Uterus (tissue), 2 donors: Measurements from ENCODE around the gene CLDN3.

Experiments
- POLR2A ChIP-seq, 2 donors: fragments of 450-650 bp; IDR thresholded peaks; one replicate each; pipeline ENCODE4 v1.6.1; 2016; ENCODE audit warnings: antibody characterized with exemption in 2 of 2, mild to moderate bottlenecking in 1 of 2, moderate library complexity in 1 of 2
- TF ChIP-seq, protein P1 (sequence below), 4 experiments: fragments of 200-600 bp in 2 of 4; fragments of 450-650 bp in 2 of 4; sonication (generic) in 2 of 4; IDR thresholded peaks; one replicate each; pipeline ENCODE4 v1.5.1; 2016 to 2019; ENCODE audit warnings: antibody characterized with exemption in 4 of 4, mild to moderate bottlenecking in 2 of 4, moderate library complexity in 1 of 4

DNA sequence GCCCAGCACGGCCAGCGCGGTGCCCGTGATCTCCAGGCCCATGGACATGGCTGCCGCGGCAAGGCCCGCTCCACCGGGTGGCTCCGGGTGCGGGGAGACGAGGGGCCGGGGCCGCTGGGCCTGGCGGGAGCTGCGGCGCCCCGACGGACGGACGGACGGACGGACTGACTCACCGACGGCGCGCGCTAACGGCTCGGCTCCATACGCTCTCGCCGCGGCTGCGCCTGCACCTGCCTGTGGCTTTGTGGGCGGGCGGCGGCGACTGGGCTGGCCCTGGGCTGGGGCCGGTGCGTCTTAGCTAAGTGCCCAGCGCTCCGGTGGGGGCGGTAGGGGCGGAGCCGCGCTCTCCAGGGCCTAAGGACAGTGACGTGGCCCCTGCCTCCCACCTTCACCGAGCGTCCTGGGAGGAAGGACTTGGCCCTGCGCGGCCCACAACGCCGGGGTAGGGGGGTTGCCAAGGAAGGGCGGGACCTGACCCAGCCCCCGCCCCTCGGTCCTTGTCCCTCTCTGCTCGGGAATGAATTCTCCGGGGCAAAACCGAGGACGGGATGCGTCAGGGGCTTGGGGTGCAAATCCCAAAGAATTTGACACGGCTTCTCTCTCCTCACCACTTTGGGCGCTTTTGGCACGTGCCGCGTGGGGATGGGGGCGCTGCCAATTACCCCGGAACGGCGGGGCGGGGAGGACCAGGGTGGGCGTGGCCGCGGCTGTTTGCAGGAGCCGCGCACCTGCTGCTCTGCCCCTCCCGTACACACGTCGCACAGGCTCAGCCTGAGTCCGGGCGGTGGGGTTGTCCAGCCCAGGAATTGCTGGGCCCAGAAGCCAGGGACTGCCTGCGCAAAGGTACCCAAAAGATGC is at the start of gene CLDN3:
- TF ChIP-seq POLR2A (IDR thresholded peaks at IDR 0.05): peak in 1 of 2 donors; percentile 73
- TF ChIP-seq, protein P1, sequence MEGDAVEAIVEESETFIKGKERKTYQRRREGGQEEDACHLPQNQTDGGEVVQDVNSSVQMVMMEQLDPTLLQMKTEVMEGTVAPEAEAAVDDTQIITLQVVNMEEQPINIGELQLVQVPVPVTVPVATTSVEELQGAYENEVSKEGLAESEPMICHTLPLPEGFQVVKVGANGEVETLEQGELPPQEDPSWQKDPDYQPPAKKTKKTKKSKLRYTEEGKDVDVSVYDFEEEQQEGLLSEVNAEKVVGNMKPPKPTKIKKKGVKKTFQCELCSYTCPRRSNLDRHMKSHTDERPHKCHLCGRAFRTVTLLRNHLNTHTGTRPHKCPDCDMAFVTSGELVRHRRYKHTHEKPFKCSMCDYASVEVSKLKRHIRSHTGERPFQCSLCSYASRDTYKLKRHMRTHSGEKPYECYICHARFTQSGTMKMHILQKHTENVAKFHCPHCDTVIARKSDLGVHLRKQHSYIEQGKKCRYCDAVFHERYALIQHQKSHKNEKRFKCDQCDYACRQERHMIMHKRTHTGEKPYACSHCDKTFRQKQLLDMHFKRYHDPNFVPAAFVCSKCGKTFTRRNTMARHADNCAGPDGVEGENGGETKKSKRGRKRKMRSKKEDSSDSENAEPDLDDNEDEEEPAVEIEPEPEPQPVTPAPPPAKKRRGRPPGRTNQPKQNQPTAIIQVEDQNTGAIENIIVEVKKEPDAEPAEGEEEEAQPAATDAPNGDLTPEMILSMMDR (IDR thresholded peaks at IDR 0.05): no peak
